Measurements from ENCODE around the gene GPR42. TPM values are rescaled to one million over a fixed set of nuclear protein-coding genes. Genes with fewer than 3 reads are reported as not detected.

Gene GPR42
- total and polyA plus RNA-seq, 10 of the 15 experiments (the other 5 are each of a cell fraction or from before 2014, with no cell fraction given) = 0.13 TPM; not detected in 9

- TF ChIP-seq, protein P1, sequence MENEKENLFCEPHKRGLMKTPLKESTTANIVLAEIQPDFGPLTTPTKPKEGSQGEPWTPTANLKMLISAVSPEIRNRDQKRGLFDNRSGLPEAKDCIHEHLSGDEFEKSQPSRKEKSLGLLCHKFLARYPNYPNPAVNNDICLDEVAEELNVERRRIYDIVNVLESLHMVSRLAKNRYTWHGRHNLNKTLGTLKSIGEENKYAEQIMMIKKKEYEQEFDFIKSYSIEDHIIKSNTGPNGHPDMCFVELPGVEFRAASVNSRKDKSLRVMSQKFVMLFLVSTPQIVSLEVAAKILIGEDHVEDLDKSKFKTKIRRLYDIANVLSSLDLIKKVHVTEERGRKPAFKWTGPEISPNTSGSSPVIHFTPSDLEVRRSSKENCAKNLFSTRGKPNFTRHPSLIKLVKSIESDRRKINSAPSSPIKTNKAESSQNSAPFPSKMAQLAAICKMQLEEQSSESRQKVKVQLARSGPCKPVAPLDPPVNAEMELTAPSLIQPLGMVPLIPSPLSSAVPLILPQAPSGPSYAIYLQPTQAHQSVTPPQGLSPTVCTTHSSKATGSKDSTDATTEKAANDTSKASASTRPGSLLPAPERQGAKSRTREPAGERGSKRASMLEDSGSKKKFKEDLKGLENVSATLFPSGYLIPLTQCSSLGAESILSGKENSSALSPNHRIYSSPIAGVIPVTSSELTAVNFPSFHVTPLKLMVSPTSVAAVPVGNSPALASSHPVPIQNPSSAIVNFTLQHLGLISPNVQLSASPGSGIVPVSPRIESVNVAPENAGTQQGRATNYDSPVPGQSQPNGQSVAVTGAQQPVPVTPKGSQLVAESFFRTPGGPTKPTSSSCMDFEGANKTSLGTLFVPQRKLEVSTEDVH (IDR thresholded peaks at IDR 0.05; ENCODE audit: low read depth, partially characterized antibody) = peak; percentile 40
- TF ChIP-seq CBX5 (IDR thresholded peaks at IDR 0.05; ENCODE audit: low read depth) = no peak
- TF ChIP-seq BHLHE40 (IDR thresholded peaks at IDR 0.05; ENCODE audit: borderline replicate concordance in 1 of 2, low read depth in 2 of 2, low read length in 1 of 2) = peak in 1 of 2 experiments; percentile 2; a peak in 1 of 4 replicates
- TF ChIP-seq SMC3 (IDR thresholded peaks at IDR 0.05; ENCODE audit: borderline replicate concordance, low read length) = no peak
- TF ChIP-seq MAX (IDR thresholded peaks at IDR 0.05; ENCODE audit: low read depth, low read length) = peak; percentile 62
- peak; percentile 6; the same call in 1 of the 2 replicates for TF ChIP-seq ATF3 (IDR thresholded peaks at IDR 0.05; ENCODE audit: borderline replicate concordance, extremely low read depth, low read depth, low read length)
- TF ChIP-seq IRF5 (IDR thresholded peaks at IDR 0.05; ENCODE audit: borderline replicate concordance) = no peak
- no peak for TF ChIP-seq EGR1 (IDR thresholded peaks at IDR 0.05; ENCODE audit: borderline replicate concordance in 1 of 2, low read depth in 2 of 2, low read length in 2 of 2)
- 0 out of 2 replicates have a peak, but pooled peaks have one; percentile 4 for TF ChIP-seq TARDBP (IDR thresholded peaks at IDR 0.05; ENCODE audit: borderline replicate concordance)
- TF ChIP-seq BCL3 (IDR thresholded peaks at IDR 0.05; ENCODE audit: borderline replicate concordance, insufficient read depth, low read depth, low read length, poor library complexity, severe bottlenecking) = peak; percentile 4
- TF ChIP-seq MTA3 (IDR thresholded peaks at IDR 0.05; ENCODE audit: borderline replicate concordance, low read length) = 0 out of 2 replicates have a peak, but pooled peaks have one; percentile 69
- 0 out of 2 replicates have a peak, but pooled peaks have one; percentile 2 for TF ChIP-seq NBN (IDR thresholded peaks at IDR 0.05)
- TF ChIP-seq, protein P2, sequence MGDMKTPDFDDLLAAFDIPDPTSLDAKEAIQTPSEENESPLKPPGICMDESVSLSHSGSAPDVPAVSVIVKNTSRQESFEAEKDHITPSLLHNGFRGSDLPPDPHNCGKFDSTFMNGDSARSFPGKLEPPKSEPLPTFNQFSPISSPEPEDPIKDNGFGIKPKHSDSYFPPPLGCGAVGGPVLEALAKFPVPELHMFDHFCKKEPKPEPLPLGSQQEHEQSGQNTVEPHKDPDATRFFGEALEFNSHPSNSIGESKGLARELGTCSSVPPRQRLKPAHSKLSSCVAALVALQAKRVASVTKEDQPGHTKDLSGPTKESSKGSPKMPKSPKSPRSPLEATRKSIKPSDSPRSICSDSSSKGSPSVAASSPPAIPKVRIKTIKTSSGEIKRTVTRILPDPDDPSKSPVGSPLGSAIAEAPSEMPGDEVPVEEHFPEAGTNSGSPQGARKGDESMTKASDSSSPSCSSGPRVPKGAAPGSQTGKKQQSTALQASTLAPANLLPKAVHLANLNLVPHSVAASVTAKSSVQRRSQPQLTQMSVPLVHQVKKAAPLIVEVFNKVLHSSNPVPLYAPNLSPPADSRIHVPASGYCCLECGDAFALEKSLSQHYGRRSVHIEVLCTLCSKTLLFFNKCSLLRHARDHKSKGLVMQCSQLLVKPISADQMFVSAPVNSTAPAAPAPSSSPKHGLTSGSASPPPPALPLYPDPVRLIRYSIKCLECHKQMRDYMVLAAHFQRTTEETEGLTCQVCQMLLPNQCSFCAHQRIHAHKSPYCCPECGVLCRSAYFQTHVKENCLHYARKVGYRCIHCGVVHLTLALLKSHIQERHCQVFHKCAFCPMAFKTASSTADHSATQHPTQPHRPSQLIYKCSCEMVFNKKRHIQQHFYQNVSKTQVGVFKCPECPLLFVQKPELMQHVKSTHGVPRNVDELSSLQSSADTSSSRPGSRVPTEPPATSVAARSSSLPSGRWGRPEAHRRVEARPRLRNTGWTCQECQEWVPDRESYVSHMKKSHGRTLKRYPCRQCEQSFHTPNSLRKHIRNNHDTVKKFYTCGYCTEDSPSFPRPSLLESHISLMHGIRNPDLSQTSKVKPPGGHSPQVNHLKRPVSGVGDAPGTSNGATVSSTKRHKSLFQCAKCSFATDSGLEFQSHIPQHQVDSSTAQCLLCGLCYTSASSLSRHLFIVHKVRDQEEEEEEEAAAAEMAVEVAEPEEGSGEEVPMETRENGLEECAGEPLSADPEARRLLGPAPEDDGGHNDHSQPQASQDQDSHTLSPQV (IDR thresholded peaks at IDR 0.05) = peak; percentile 42
These were observed 23.0 kb upstream of the GPR42 start (continued) for GRCh38 chr19:35347930-35348298.

Data from GM12878 (cell line).